AG04449 (cell line): ENCODE results near the gene USH2A.

Source experiments
- CTCF ChIA-PET: fragments of 350-600 bp; formaldehyde crosslinking; extraction: SDS; loops from one replicate; lab custom pipeline; 2021; ENCODE audit warnings: antibody characterized with exemption; lab: Yijun Ruan, JAX
- POLR2A ChIA-PET: fragments of 400-600, 350-600 bp; formaldehyde crosslinking; extraction: SDS; loops from one replicate; lab custom pipeline; 2020; ENCODE audit warnings: antibody characterized with exemption, inconsistent platforms; lab: Yijun Ruan, JAX
- DNase-seq: peaks from one replicate; pipeline ENCODE4 v3.0.0-alpha.2; 2010; ENCODE audit warnings: low read depth, low spot score
- H3K4me3 ChIP-seq: 2 replicates; pipeline ENCODE4 v1.5.1; 2011; ENCODE audit warnings: low read depth, mild to moderate bottlenecking, control low read depth, low read length
- TF ChIP-seq, protein P1 (sequence below): IDR thresholded peaks from one replicate; pipeline ENCODE4 v1.5.1; 2011; ENCODE audit warnings: mild to moderate bottlenecking, moderate library complexity, low read length, control low read depth, inconsistent platforms; ENCODE audit not compliant: insufficient read depth; ENCODE audit errors: missing control alignments

Gene USH2A

DNA sequence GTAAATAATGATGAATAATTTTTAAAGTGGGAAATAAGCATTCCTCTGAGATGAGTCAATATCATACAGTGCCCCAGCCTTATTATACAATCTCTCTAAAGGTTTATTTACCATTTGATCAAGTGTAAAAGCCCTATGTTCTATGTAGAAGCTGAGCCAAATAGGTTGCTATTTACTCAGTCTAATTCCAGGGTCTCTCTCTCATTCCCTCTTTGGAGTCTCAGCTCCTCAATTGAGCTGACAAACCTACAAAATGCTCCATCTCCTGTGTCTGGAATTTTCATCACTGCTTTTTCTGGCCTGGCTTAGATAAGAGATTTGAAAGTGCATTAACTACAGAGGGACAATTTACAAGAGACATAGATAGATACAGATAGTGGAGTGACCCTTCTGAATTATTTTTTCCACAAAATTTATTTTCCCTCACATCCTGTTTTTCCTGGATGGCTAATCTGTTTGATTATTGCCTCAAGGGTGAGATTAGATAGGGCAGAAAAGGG is 24.8 kb upstream of the USH2A start:
- ChIA-PET CTCF (interaction anchor here (1.3 kb wide), 1 partner anchor 456 kb away, joined by 4 read pairs; no protein-coding TSS in a partner anchor), POLR2A (no interaction called here)
- H3K4me3 ChIP-seq = no peak overlapping the region
- DNase-seq = no peak
- TF ChIP-seq, protein P1, sequence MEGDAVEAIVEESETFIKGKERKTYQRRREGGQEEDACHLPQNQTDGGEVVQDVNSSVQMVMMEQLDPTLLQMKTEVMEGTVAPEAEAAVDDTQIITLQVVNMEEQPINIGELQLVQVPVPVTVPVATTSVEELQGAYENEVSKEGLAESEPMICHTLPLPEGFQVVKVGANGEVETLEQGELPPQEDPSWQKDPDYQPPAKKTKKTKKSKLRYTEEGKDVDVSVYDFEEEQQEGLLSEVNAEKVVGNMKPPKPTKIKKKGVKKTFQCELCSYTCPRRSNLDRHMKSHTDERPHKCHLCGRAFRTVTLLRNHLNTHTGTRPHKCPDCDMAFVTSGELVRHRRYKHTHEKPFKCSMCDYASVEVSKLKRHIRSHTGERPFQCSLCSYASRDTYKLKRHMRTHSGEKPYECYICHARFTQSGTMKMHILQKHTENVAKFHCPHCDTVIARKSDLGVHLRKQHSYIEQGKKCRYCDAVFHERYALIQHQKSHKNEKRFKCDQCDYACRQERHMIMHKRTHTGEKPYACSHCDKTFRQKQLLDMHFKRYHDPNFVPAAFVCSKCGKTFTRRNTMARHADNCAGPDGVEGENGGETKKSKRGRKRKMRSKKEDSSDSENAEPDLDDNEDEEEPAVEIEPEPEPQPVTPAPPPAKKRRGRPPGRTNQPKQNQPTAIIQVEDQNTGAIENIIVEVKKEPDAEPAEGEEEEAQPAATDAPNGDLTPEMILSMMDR = no peak

GRCh38 chr1:216437603-216438002 is 14.4 kb upstream of the USH2A start:
- TF ChIP-seq, protein P1 = no peak
- DNase-seq = no peak
- no peak overlapping the region for H3K4me3 ChIP-seq
- POLR2A ChIA-PET = no interaction called here
- CTCF ChIA-PET = no interaction called here

GRCh38 chr1:216434232-216434631 is 11.0 kb upstream of the USH2A start:
- H3K4me3 ChIP-seq = no peak overlapping the region
- TF ChIP-seq, protein P1 = no peak
- ChIA-PET CTCF (no interaction called here), POLR2A (no interaction called here)
- DNase-seq = no peak

GRCh38 chr1:216433175-216433574 is 9.9 kb upstream of the USH2A start:
- ChIA-PET POLR2A (no interaction called here), CTCF (no interaction called here)
- H3K4me3 ChIP-seq = no peak overlapping the region
- DNase-seq = no peak
- TF ChIP-seq, protein P1 = no peak

- H3K4me3 ChIP-seq = no peak overlapping the region
- CTCF ChIA-PET = no interaction called here
- TF ChIP-seq, protein P1 = no peak
- POLR2A ChIA-PET = no interaction called here
- no peak for DNase-seq
Observed at GRCh38 chr1:216430744-216431143, 7.5 kb upstream of the USH2A start.

GRCh38 chr1:216425577-216425976 is 2.3 kb upstream of the USH2A start:
- ChIA-PET POLR2A (no interaction called here), CTCF (no interaction called here)
- no peak overlapping the region for H3K4me3 ChIP-seq
- TF ChIP-seq, protein P1 = no peak
- DNase-seq = no peak
